Measurements from ENCODE around the gene GCNA.

- TF ChIP-seq EZH2 (IDR thresholded peaks at IDR 0.05; ENCODE audit: low read length): no peak
- no peak for TF ChIP-seq CTCF (optimal IDR thresholded peaks at IDR 0.05 in 1 of 3, IDR thresholded peaks at IDR 0.05 in 1 of 3, conservative IDR thresholded peaks at IDR 0.05 in 1 of 3; ENCODE audit: extremely low read depth in 1 of 3, insufficient read depth in 2 of 3, low read length in 3 of 3)
Measured at GRCh38 chrX:71626576-71626975, 48.3 kb downstream of the GCNA start.

All from keratinocyte (primary cell).